H1 (cell line): ENCODE measurements around the gene CNTN5. TPM values are rescaled to one million over a fixed set of nuclear protein-coding genes. Genes with fewer than 3 reads are reported as not detected.

Experiments
- CTCF ChIA-PET: fragments of 300-600 bp; sonication (Branson Sonifier 250); formaldehyde crosslinking; loops from one replicate; lab custom pipeline; 2021; ENCODE audit not compliant: partially characterized antibody; lab: Charles Lee
- POLR2A ChIA-PET: fragments of 300-600 bp; sonication (Branson Sonifier 250); formaldehyde crosslinking; loops from one replicate; lab custom pipeline; 2021; ENCODE audit warnings: inconsistent platforms; ENCODE audit not compliant: partially characterized antibody; lab: Charles Lee
- DNase-seq, 2 experiments: peaks; one replicate each; pipeline versions ENCODE4 v3.0.0 to v3.0.0-alpha.2; 2010 to 2022; ENCODE audit warnings: low spot score in 2 of 2, low read depth in 1 of 2, mixed read lengths in 1 of 2
- FAIRE-seq: peaks from 2 replicates; lab custom pipeline; 2011; peaks lifted over from hg19 to GRCh38; lab: Jason Lieb, UNC
- H2AFZ ChIP-seq: 2 replicates; pipeline ENCODE4 v1.8.1; 2012; ENCODE audit warnings: low read length, inconsistent platforms
- H2AK5ac ChIP-seq: 2 replicates; pipeline ENCODE4 v1.6.1; 2013; ENCODE audit warnings: low read depth, low read length
- H2BK120ac ChIP-seq: replicated peaks from 2 replicates; pipeline ENCODE3; 2013; ENCODE audit warnings: low read depth, low read length, inconsistent platforms
- H2BK12ac ChIP-seq: 2 replicates; pipeline ENCODE4 v1.6.1; 2013; ENCODE audit warnings: low read depth, low read length
- H2BK15ac ChIP-seq: 2 replicates; pipeline ENCODE4 v1.6.1; 2013; ENCODE audit warnings: low read length
- H2BK20ac ChIP-seq: 2 replicates; pipeline ENCODE4 v1.6.1; 2013; ENCODE audit warnings: low read length
- H2BK5ac ChIP-seq: 2 replicates; pipeline ENCODE4 v1.6.1; 2013; ENCODE audit warnings: low read depth, low read length
- H3K14ac ChIP-seq: 2 replicates; pipeline ENCODE4 v1.6.1; 2013; ENCODE audit warnings: inconsistent platforms; ENCODE audit not compliant: insufficient read length
- H3K18ac ChIP-seq: 2 replicates; pipeline ENCODE4 v1.6.1; 2013; ENCODE audit warnings: low read length; ENCODE audit errors: extremely low read depth
- H3K23ac ChIP-seq: 2 replicates; pipeline ENCODE4 v1.6.1; 2013; ENCODE audit warnings: inconsistent platforms; ENCODE audit not compliant: insufficient read length
- H3K23me2 ChIP-seq: 2 replicates; pipeline ENCODE4 v1.6.1; 2013; ENCODE audit warnings: low read depth, low read length
- H3K27ac ChIP-seq: 2 replicates; pipeline ENCODE4 v1.6.1; 2011; ENCODE audit warnings: low read depth, low read length, inconsistent platforms
- H3K27me3 ChIP-seq, 4 experiments: replicated peaks in 1 of 4; 1 replicate in 1 of 4; 2 replicates in 3 of 4; pipeline versions ENCODE4 v1.6.1 to v1.8.1; 2011 to 2013; ENCODE audit warnings: low read length in 3 of 4, mild to moderate bottlenecking in 3 of 4, inconsistent platforms in 2 of 4, mixed read lengths in 2 of 4, moderate library complexity in 1 of 4; ENCODE audit not compliant: control insufficient read depth in 3 of 4, insufficient read depth in 3 of 4; ENCODE audit errors: extremely low read depth in 1 of 4
- H3K36me3 ChIP-seq, 4 experiments: 2 replicates each; pipeline versions ENCODE4 v1.6.1 to v1.8.1; 2011 to 2013; ENCODE audit warnings: mild to moderate bottlenecking in 4 of 4, low read length in 3 of 4, moderate library complexity in 2 of 4, control low read depth in 1 of 4, inconsistent platforms in 1 of 4; ENCODE audit not compliant: insufficient read depth in 4 of 4, control insufficient read depth in 2 of 4
- H3K4ac ChIP-seq: replicated peaks from 2 replicates; pipeline ENCODE3; 2013; ENCODE audit warnings: low read length, low read depth, mixed read lengths, inconsistent platforms; ENCODE audit not compliant: insufficient read length
- H3K4me1 ChIP-seq, 4 experiments: replicated peaks in 1 of 4; 1 replicate in 1 of 4; 2 replicates in 3 of 4; pipeline versions ENCODE4 v1.6.1 to v1.8.1; 2011 to 2013; ENCODE audit warnings: low read length in 3 of 4, inconsistent platforms in 2 of 4, mixed read lengths in 1 of 4; ENCODE audit not compliant: insufficient read depth in 4 of 4, control insufficient read depth in 3 of 4
- H3K4me2 ChIP-seq, 2 experiments: 2 replicates each; pipeline versions ENCODE4 v1.6.1 to v1.8.1; 2011 to 2013; ENCODE audit warnings: low read depth in 2 of 2, low read length in 2 of 2, control low read depth in 1 of 2, inconsistent platforms in 1 of 2, mild to moderate bottlenecking in 1 of 2; ENCODE audit not compliant: insufficient read depth in 1 of 2
- H3K4me3 ChIP-seq, 4 experiments: fragments of 200-600, 300-600 bp in 1 of 4; sonication (generic), shearing (Covaris generic), sonication (Bioruptor Twin) in 1 of 4; 2 replicates each; pipeline versions ENCODE4 v1.5.1 to v1.8.1; 2011 to 2016; ENCODE audit warnings: low read length in 4 of 4, low read depth in 3 of 4, control low read depth in 2 of 4, inconsistent platforms in 2 of 4, mild to moderate bottlenecking in 2 of 4, mixed read lengths in 1 of 4, moderate library complexity in 1 of 4; ENCODE audit not compliant: insufficient read depth in 2 of 4; ENCODE audit errors: extremely low read depth in 1 of 4
- H3K56ac ChIP-seq: replicated peaks from 2 replicates; pipeline ENCODE3; 2013; ENCODE audit warnings: low read depth, mild to moderate bottlenecking, mixed read lengths, low read length, inconsistent platforms; ENCODE audit not compliant: insufficient read length
- H3K79me1 ChIP-seq: 2 replicates; pipeline ENCODE4 v1.6.1; 2013; ENCODE audit warnings: low read depth, low read length, control low read depth
- H3K79me2 ChIP-seq, 2 experiments: 2 replicates each; pipeline versions ENCODE4 v1.6.1 to v1.8.1; 2012 to 2013; ENCODE audit warnings: low read length in 2 of 2, mild to moderate bottlenecking in 2 of 2, inconsistent platforms in 1 of 2; ENCODE audit not compliant: insufficient read depth in 2 of 2, control insufficient read depth in 1 of 2
- H3K9ac ChIP-seq, 4 experiments: replicated peaks in 1 of 4; 1 replicate in 1 of 4; 2 replicates in 3 of 4; pipeline versions ENCODE4 v1.6.1 to v1.8.1; 2011 to 2013; ENCODE audit warnings: low read depth in 3 of 4, low read length in 3 of 4, control low read depth in 2 of 4, mild to moderate bottlenecking in 2 of 4, moderate library complexity in 2 of 4, inconsistent platforms in 1 of 4; ENCODE audit errors: extremely low read depth in 1 of 4
- H3K9me3 ChIP-seq, 2 experiments: 2 replicates each; pipeline versions ENCODE4 v1.6.1 to v1.8.1; 2012 to 2013; ENCODE audit warnings: mild to moderate bottlenecking in 2 of 2, moderate library complexity in 2 of 2, control low read depth in 1 of 2, inconsistent platforms in 1 of 2, low read depth in 1 of 2, low read length in 1 of 2, mixed read lengths in 1 of 2; ENCODE audit not compliant: insufficient read depth in 2 of 2
- H4K20me1 ChIP-seq, 2 experiments: replicated peaks in 1 of 2; 2 replicates each; pipeline versions ENCODE3 to v1.8.1; 2011 to 2013; ENCODE audit warnings: inconsistent platforms in 2 of 2, low read length in 2 of 2, mild to moderate bottlenecking in 1 of 2; ENCODE audit not compliant: insufficient read depth in 2 of 2, control insufficient read depth in 1 of 2
- H4K5ac ChIP-seq: 2 replicates; pipeline ENCODE4 v1.6.1; 2013; ENCODE audit warnings: low read length, low read depth, mixed read lengths, inconsistent platforms; ENCODE audit not compliant: insufficient read length
- H4K8ac ChIP-seq: 2 replicates; pipeline ENCODE4 v1.8.0; 2013; ENCODE audit warnings: mild to moderate bottlenecking, moderate library complexity, low read length, inconsistent platforms; ENCODE audit not compliant: insufficient read depth; ENCODE audit errors: extremely low read depth
- H4K91ac ChIP-seq: replicated peaks from 2 replicates; pipeline ENCODE3; 2013; ENCODE audit warnings: low read length, mixed read lengths, inconsistent platforms; ENCODE audit not compliant: insufficient read length
- POLR2AphosphoS5 ChIP-seq: IDR thresholded peaks from 2 replicates; pipeline ENCODE4 v1.6.1; 2011; ENCODE audit warnings: low read depth, low read length
- SIN3A ChIP-seq, 2 experiments: IDR thresholded peaks in 1 of 2; conservative IDR thresholded peaks in 1 of 2; 2 replicates each; pipeline ENCODE4 v1.6.1; 2011 to 2012; ENCODE audit warnings: low read length in 2 of 2, improper control_type of control experiment in 1 of 2, low read depth in 1 of 2, mild to moderate bottlenecking in 1 of 2
- WGBS, 2 experiments: shearing (Covaris generic) in 1 of 2; methylation state at CpG; one replicate each; pipeline versions ENCODE4 v1.1.6 to v1.1.7; 2013 to 2015; ENCODE audit warnings: low lambda C conversion rate in 2 of 2, mixed read lengths in 2 of 2, inconsistent platforms in 1 of 2, low coverage in 1 of 2, missing lambda C conversion rate in 1 of 2; ENCODE audit not compliant: insufficient replicate concordance in 2 of 2, insufficient coverage in 1 of 2, insufficient read length in 1 of 2; ENCODE audit errors: extremely low coverage in 1 of 2, missing lambda C conversion rate in 1 of 2; 5-methylcytosine and 5-hydroxymethylcytosine counted together
- polyA plus RNA-seq, 7 experiments: library from polyadenylated mRNA; depleted of rRNA in 3 of 7; stranded (reverse) in 5 of 7; unstranded in 2 of 7; fragments of >200 nt in 5 of 7; fragments of 200-250 nt in 2 of 7; gene quantifications; 1 replicate in 5 of 7; 2 replicates in 1 of 7; 4 replicates in 1 of 7; pipeline versions ENCODE4 v1.2.1 to v1.2.3, GENCODE V29; 2011 to 2013; ENCODE audit warnings: missing spikeins in 2 of 7, mixed read lengths in 2 of 7
- total RNA-seq: library from RNA; stranded (reverse); fragmentation: NEBNext Ultra II Directional; extraction: Animal tissue kit (Norgen Biotek cat#: 25700); gene quantifications from 2 replicates; pipeline ENCODE4 v1.2.1, GENCODE V29; 2021

The CNTN5 gene
- total and polyA plus RNA-seq, 2 of the 8 experiments (the other 6 are each of a cell fraction or from before 2014, with no cell fraction given), result not detected

DNA sequence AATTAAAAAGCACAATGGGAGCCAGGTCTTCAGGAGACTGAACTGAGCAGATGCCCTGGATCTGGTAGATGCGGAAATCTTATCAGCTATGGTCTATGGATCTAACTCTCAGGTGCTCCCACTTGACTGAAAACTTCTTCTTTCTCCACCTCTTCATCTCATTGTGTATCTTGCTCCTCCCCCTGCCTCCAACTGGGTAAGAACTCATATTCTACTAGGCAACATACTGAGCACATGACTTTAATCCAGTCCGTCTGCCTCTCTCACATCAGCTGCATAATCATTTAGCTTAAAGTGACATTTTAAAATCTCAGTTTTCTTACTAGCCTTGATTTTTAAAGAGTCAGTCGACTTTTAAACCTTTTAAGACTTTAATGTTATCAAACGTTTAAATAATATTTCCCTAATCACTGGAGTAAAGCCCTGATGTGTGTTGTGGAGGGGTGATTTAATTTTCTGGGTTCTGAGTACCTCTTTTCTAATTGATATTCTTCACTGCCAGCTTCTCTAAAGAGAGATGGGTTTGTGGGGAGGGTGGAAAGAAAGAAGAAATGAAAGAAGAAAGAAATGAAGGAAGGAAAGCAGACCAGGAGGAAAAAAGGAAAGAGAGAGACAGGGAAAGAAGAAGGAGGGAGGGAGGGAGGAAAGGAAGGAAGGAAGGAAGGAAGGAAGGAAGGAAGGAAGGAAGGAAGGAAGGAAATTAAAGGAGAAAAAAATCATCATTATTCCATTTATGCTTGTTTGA is 1073.5 kb downstream of the CNTN5 start:
- no peaks in the 10 kb centered on the region for H3K27me3 ChIP-seq
- no peak overlapping the region for H2BK12ac ChIP-seq
- no peak overlapping the region for H3K14ac ChIP-seq
- no peak overlapping the region for H4K8ac ChIP-seq
- H3K36me3 ChIP-seq, result no peaks in the 10 kb centered on the region
- peaks cover 0 to 7% (median 5%) of the 10 kb centered on the region in 4 experiments; a peak in 4 of 7 replicates for H3K4me1 ChIP-seq
- no peak overlapping the region for H2AFZ ChIP-seq
- H3K27ac ChIP-seq, result no peak overlapping the region
- H4K5ac ChIP-seq, result no peak overlapping the region
- no peak overlapping the region for H3K18ac ChIP-seq
- no peak overlapping the region for H2BK5ac ChIP-seq
- no peaks in the 10 kb centered on the region for H3K79me2 ChIP-seq
- ChIA-PET POLR2A (no interaction called here), CTCF (interaction anchor here (1.1 kb wide), 1 partner anchor 13 kb away, joined by 3 read pairs; no protein-coding TSS in a partner anchor)
- 74% methylated on average over 4 of the region's 4 CpGs; no CpG with 5 or more reads in 1 of the 2 experiments for WGBS, 2 experiments
- H3K4me3 ChIP-seq, result no peak overlapping the region
- FAIRE-seq (no peak), DNase-seq (no peak)
- no peak overlapping the region for H3K4ac ChIP-seq
- H3K9me3 ChIP-seq, result no peaks in the 10 kb centered on the region
- H2BK15ac ChIP-seq, result no peak overlapping the region
- H2BK120ac ChIP-seq, result no peak overlapping the region
- H3K4me2 ChIP-seq, result no peak overlapping the region
- H3K56ac ChIP-seq, result no peak overlapping the region
- no peaks in the 10 kb centered on the region for H3K79me1 ChIP-seq
- no peak overlapping the region for H2BK20ac ChIP-seq
- no peaks in the 10 kb centered on the region; the same call in 1 of the 2 replicates for H3K23me2 ChIP-seq
- no peak overlapping the region for H3K9ac ChIP-seq
- no peaks in the 10 kb centered on the region for H4K20me1 ChIP-seq
- H3K23ac ChIP-seq, result no peak overlapping the region
- H4K91ac ChIP-seq, result no peak overlapping the region
- H2AK5ac ChIP-seq, result no peak overlapping the region
- no peak for TF ChIP-seq POLR2AphosphoS5
- TF ChIP-seq SIN3A (conservative IDR thresholded peaks at IDR 0.05 in 1 of 2, IDR thresholded peaks at IDR 0.05 in 1 of 2; ENCODE audit: low read depth in 1 of 2, low read length in 2 of 2), result no peak
